Hippocampal formation (tissue), 2 donors: ENCODE data around the gene SLC25A33.

Experiments
- DNase-seq, 2 donors: peaks; one replicate each; lab custom pipeline; 2025; lab: John Stamatoyannopoulos, UW

The SLC25A33 gene

DNA sequence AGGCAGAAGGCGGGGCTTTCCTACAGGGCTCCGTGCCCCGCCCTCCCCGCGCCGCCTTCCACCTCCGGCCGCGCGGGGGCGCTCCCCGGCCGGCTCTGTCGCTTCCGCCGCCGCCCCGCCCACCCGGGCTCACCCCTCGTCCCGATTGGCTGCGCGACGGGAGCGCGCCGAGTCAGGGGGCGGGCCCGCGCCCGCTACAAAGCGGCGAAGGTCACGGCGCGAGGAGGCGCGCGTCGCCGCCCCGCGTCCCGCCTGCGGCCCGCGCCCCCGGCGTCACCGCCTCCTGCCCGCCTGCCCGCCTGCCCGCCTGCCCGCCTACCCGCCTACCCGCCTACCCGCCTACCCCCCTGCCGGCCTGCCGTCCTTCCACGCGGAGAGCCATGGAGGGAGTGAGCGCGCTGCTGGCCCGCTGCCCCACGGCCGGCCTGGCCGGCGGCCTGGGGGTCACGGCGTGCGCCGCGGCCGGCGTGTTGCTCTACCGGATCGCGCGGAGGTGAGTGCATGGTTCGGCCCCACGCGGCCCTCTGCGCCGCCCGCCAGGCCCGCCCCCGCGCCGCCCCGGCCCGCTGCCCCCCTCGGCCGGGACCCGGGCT is 49.4 kb downstream of the SLC25A33 start, which contains the start of gene TMEM201:
Gene TMEM201, plus strand, starts transcription at position 361 of the 593 bp plus-strand sequence. Its CDS starts 20 bp downstream, at position 381.
- peak; percentile 88 to 91 for DNase-seq

- no peak for DNase-seq
Measured at GRCh38 chr1:9589144-9589718, 50.0 kb downstream of the SLC25A33 start.

GRCh38 chr1:9589719-9590157 is 50.5 kb downstream of the SLC25A33 start:
- no peak for DNase-seq

- DNase-seq = no peak
Measured at GRCh38 chr1:9590201-9590600, 50.9 kb downstream of the SLC25A33 start.

- DNase-seq = no peak
Measured at GRCh38 chr1:9590945-9591668, 51.8 kb downstream of the SLC25A33 start.

DNA sequence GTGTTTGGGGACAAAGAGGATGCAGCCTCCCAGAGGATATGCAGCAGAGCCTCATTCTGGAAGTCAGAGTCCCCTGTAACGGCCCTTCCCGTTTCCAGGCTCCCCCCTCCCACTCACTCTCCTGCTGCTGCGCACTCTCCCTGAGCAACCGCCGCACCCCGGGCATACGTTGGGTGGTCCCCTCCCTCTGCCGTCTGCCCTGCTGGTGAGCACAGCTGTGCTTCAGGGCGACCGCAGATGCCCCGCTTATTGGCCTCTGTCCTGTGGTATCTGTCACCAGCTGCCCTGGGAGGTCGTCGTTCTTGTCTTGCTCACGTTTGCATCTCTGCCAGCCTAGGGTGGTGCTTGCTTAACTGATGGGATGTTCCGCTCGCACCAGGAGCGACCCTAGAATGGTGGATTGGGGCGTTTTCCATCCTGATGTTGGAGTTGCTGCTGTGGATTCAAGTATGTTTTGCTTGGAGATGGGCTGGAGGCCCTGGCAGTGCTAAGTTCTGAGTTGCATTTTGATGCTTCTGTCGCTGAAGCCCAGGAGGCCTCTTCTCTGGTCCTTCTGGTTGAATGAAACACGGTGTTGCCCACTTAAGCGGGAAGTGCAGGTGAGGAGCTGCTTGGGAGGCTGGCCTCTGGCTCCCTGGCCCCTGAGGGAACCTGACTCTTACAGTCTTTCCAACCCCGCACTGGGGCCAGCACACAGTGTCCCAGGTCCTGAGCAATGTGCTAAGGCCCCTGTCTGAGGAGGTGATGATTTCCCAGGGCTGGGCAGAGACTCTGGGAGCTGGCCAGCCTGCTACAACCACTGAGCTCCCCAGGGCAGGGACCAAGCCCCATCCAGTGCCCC is 52.6 kb downstream of the SLC25A33 start:
- DNase-seq = no peak

- DNase-seq = no peak
Measured at GRCh38 chr1:9592510-9593075, 53.3 kb downstream of the SLC25A33 start.

DNA sequence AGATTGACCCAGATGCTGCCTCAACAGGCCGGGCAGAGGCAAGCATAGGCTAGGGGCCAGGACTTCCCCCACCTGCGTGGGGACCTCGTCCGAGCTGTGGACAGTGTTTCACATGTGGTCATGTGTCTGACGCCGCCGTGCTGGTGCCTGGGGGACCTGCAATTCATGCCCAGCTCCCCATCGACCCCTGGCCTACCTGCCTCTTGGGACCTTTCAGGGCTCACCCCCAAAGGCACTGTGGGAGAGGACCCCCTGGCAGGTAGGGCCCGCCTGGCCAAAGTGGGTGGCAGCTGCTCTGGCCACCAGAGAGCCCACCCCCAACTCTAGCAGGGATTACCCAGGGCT is 53.9 kb downstream of the SLC25A33 start:
- DNase-seq = no peak

DNA sequence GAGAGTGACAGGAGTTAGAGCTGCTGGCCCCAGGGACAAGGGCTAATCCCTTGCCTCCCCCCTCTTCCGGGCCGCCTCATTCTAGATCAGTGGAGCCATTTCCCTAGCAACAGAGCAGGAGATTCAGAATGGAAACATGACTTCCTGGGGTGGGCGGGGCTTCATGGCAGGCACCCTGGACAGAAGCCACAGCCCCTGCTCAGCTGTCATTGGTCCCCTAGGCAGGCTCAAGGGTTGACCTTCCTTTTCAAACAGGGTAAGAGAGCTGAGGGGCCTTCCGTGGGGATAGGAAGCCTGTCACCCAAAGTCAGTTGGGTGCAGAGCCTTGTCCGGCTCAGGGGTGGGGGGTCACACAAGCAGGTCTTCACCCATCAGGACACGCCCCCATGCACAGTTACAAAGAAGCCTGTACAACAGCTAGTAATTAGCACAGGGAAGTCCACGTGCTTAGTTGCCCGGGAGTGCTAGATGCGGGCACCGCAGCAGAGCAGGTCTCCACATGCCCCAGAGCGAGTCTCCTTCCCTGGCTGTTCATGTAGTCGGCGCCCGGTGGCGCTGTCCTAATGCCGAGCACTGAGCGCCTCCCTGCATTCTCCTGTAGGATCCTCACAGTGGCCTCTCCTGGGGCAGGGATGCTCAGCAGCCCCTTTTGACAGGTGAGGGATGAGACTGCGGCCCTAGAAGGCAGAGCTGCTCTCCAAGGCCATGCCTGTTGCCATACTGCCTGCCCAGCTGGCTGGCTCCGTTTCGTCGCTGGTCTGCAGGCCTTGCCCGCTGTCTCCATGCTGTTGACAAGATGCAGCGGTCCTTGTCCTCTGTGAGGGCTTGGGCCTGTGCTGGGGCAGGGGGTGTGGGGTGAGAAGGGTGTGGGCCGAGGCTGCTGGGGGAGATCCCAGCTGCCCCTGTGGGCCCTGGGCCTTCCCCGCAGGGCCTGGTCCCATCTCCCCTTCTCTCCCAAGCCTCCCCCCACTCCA is 54.5 kb downstream of the SLC25A33 start:
- peak in 1 of 2 donors; percentile 49 for DNase-seq

GRCh38 chr1:9594471-9595155 is 55.3 kb downstream of the SLC25A33 start:
- DNase-seq = no peak

GRCh38 chr1:9595156-9595967 is 56.1 kb downstream of the SLC25A33 start:
- no peak for DNase-seq

DNA sequence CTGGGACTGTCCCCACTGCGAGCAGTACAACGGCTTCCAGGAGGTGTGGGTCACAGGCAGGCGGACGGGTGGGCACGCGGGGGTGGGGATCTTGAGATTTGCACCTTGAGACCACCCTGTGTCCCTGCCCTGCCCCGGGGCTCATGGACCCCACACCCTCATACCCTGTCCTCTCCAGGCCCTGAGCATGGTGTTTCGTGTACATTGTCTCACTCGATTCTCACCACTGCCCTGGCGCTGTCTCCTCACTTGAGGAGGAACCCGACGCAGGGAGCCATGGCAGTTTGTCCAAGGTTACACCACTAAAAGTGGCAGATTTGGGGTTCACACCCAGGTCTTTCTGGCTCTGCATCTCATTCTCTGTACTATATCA is 56.7 kb downstream of the SLC25A33 start:
- no peak for DNase-seq

DNA sequence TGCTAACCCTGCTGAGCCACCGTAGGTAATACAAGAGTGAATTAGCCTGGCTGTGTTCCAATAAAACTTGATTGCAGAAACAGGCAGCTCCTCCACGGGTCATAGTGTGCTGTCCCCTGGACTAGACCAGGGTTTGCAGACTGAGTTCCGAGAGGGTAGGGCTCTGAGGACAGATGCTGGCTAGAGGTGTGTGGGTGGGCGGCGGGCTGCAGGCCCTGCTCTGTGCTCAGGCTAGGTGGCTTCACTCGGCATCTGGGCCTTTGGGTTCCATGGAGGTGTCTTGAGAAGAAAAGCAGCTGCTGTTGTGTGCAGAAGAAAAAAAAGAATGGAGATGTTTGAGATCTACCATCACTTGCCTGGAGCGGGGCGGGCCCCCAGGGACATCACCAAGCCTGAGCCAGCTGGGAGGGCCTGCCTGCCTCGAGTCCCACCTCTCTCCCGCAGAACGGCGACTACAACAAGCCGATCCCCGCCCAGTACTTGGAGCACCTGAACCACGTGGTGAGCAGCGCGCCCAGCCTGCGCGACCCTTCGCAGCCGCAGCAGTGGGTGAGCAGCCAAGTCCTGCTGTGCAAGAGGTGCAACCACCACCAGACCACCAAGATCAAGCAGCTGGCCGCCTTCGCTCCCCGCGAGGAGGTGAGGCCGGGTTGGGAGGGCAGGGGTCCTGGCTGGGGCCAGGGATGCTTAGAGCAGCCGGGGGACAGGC is 57.3 kb downstream of the SLC25A33 start:
- DNase-seq = no peak

GRCh38 chr1:9597361-9598315 is 58.4 kb downstream of the SLC25A33 start:
- DNase-seq = no peak

DNA sequence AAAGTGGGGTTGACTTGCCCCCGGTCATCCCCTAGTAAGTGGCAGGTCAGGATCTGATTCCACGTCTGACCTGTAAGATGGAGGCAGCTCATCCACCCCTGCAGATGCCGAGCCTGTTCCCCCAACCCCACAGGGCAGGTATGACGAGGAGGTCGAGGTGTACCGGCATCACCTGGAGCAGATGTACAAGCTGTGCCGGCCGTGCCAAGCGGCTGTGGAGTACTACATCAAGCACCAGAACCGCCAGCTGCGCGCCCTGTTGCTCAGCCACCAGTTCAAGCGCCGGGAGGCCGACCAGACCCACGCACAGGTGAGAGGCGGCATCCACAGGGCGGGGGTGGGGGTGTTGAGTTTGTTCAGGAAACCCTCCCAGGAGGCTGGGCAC is 59.0 kb downstream of the SLC25A33 start:
- no peak for DNase-seq

GRCh38 chr1:9599741-9600140 is 60.5 kb downstream of the SLC25A33 start:
- no peak for DNase-seq
